HEK293T (cell line): ENCODE data around the gene ATP1A4.
"Not testable (repeated sequence)": the region's sequence is repeated elsewhere in the genome, so short reads cannot be mapped to it uniquely, and the experiment has no call there.

Experiments
- CTCF ChIA-PET: fragments of 350-600 bp; formaldehyde crosslinking; extraction: SDS; loops from one replicate; lab custom pipeline; 2021; ENCODE audit warnings: antibody characterized with exemption, inconsistent platforms; lab: Yijun Ruan, JAX
- POLR2A ChIA-PET: fragments of 350-600 bp; formaldehyde crosslinking; extraction: SDS; loops from one replicate; lab custom pipeline; 2020; ENCODE audit warnings: antibody characterized with exemption, inconsistent platforms; lab: Yijun Ruan, JAX
- DNase-seq: peaks from one replicate; pipeline ENCODE4 v3.0.0; 2012; ENCODE audit warnings: mixed read lengths; ENCODE audit errors: extremely low spot score
- ARNT ChIP-seq: fragments of 450-650 bp; IDR thresholded peaks from 2 replicates; pipeline ENCODE4 v1.6.1; 2017; ENCODE audit warnings: mild to moderate bottlenecking
- BHLHE40 ChIP-seq: fragments of 450-650 bp; IDR thresholded peaks from 2 replicates; pipeline ENCODE4 v1.6.1; 2016; ENCODE audit warnings: mild to moderate bottlenecking, moderate library complexity, borderline replicate concordance
- CTBP1 ChIP-seq: fragments of 450-650 bp; IDR thresholded peaks from 2 replicates; pipeline ENCODE4 v1.6.1; 2016; ENCODE audit warnings: borderline replicate concordance
- ELF4 ChIP-seq: fragments of 450-650 bp; IDR thresholded peaks from 2 replicates; pipeline ENCODE4 v1.6.1; 2017; ENCODE audit warnings: antibody characterized with exemption
- FOXA1 ChIP-seq: fragments of 450-650 bp; IDR thresholded peaks from 2 replicates; pipeline ENCODE4 v1.6.1; 2016; ENCODE audit warnings: mild to moderate bottlenecking
- FOXK2 ChIP-seq: fragments of 450-650 bp; IDR thresholded peaks from 2 replicates; pipeline ENCODE4 v1.6.1; 2016; ENCODE audit warnings: mild to moderate bottlenecking
- FOXM1 ChIP-seq: fragments of 450-650 bp; IDR thresholded peaks from 2 replicates; pipeline ENCODE4 v1.6.1; 2017; ENCODE audit warnings: mild to moderate bottlenecking, borderline replicate concordance
- HDGF ChIP-seq: fragments of 450-650 bp; IDR thresholded peaks from 2 replicates; pipeline ENCODE4 v1.6.1; 2017; ENCODE audit warnings: antibody characterized with exemption, borderline replicate concordance
- L3MBTL2 ChIP-seq: fragments of 450-650 bp; conservative IDR thresholded peaks from 2 replicates; pipeline ENCODE4 v1.6.1; 2016; ENCODE audit warnings: mild to moderate bottlenecking
- LEF1 ChIP-seq: fragments of 450-650 bp; IDR thresholded peaks from 2 replicates; pipeline ENCODE4 v1.6.1; 2017; ENCODE audit warnings: mild to moderate bottlenecking, borderline replicate concordance
- NFRKB ChIP-seq: fragments of 450-650 bp; IDR thresholded peaks from 2 replicates; pipeline ENCODE4 v1.6.1; 2016; ENCODE audit warnings: mild to moderate bottlenecking, moderate library complexity
- SP1 ChIP-seq: fragments of 450-650 bp; IDR thresholded peaks from 2 replicates; pipeline ENCODE4 v1.6.1; 2017
- SUZ12 ChIP-seq: fragments of 450-650 bp; IDR thresholded peaks from 2 replicates; pipeline ENCODE4 v1.6.1; 2016; ENCODE audit warnings: mild to moderate bottlenecking
- TARDBP ChIP-seq: fragments of 450-650 bp; IDR thresholded peaks from 2 replicates; pipeline ENCODE4 v1.6.1; 2016
- ZNF384 ChIP-seq: fragments of 450-650 bp; IDR thresholded peaks from 2 replicates; pipeline ENCODE4 v1.6.1; 2016
- TF ChIP-seq, protein P1 (sequence below): fragments of 450-650 bp; IDR thresholded peaks from 2 replicates; pipeline ENCODE4 v1.6.1; 2016

Gene ATP1A4

DNA sequence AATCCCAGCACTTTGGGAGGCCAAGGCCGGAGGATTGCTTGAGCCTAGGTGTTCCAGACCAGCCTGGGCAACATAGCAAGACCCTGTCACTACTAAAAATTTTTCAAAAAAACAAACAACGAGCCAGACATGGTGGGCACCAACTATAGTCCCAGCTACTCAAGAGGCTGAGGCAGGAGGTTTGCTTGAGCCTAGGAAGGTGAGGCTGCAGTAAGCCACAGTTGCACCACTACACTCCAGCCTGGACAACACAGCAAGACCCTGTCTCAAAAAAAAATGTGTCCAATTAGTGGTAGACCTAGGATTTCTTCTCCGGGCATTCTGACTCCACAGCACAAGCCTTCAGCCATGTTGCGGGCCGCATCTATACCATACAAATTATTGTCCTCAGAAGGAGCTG, 46.2 kb upstream of the ATP1A4 start:
- CTCF ChIA-PET = interaction anchor here (0.5 to 2.7 kb wide), 4 partner anchors 42 to 187 kb away, joined by 3 to 15 read pairs (median 4); no protein-coding TSS in a partner anchor
- TF ChIP-seq HDGF (no peak), NFRKB (no peak)
- POLR2A ChIA-PET = no interaction called here
- no peak for DNase-seq

DNA sequence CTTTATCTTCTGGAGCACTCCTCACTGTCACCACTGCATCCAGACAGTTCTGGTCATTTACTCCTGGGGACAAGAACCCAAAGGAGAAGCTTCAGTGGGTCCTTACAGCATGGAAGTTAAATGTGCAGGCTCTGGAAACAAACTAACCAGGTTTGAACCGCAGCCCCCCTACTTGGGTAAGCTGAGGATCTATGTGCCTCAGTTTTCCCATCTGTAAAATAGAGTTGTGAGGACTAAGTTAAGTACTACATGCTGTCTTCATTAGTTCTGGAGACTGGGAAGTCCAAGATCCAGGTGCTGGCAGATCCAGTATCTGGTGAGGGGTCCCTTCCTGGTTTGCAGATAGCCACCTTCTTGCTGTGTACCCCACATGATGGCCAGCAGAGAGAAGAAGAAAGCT, 43.9 kb upstream of the ATP1A4 start:
- POLR2A ChIA-PET = no interaction called here
- no peak for DNase-seq
- CTCF ChIA-PET = no interaction called here
- TF ChIP-seq ELF4 (no peak), SP1 (no peak), ZNF384 (no peak), TARDBP (no peak), CTBP1 (no peak), NFRKB (no peak), L3MBTL2 (no peak), BHLHE40 (no peak), LEF1 (no peak), FOXA1 (no peak), HDGF (no peak), ARNT (no peak), FOXM1 (no peak), FOXK2 (no peak), SUZ12 (no peak)
- TF ChIP-seq, protein P1, sequence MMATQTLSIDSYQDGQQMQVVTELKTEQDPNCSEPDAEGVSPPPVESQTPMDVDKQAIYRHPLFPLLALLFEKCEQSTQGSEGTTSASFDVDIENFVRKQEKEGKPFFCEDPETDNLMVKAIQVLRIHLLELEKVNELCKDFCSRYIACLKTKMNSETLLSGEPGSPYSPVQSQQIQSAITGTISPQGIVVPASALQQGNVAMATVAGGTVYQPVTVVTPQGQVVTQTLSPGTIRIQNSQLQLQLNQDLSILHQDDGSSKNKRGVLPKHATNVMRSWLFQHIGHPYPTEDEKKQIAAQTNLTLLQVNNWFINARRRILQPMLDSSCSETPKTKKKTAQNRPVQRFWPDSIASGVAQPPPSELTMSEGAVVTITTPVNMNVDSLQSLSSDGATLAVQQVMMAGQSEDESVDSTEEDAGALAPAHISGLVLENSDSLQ = no peak

DNA sequence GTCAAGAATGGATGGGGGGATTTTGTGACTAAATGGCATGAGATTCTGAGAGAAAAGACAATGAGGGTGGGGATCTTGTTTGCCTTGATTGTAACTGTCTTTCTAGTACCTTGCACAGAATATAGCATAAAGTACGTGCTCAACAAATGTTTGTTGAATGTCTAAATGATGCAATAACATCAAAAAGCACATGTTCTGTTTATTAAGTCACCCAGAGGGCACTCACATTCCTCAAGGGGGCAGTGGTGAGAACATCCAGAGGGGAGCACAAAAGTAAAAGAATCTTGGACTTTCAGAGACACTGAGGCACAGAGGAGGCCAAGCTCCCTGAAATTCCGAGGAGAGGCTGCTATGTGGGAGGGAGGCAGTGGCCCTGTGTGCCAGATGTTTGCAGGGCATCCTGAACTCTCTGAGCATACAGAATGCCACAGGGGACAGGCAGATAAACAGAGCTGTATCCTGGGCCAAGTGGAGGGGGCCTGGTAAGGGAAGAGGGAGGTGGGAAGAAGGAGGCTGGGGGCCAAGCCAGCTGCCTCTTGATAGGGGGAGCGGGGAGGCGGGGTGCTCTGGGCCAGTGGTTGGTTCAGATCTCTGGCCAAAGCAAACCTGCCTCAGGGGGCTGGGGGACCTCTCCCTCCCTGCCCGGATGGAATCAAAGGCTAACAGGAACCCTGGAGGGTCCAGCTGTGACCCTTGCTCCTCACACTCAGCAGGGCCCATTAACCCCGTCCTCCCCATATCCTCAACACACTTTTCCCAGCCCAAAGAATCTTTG, 42.3 kb upstream of the ATP1A4 start:
- POLR2A ChIA-PET = no interaction called here
- DNase-seq = peak; percentile 69

DNA sequence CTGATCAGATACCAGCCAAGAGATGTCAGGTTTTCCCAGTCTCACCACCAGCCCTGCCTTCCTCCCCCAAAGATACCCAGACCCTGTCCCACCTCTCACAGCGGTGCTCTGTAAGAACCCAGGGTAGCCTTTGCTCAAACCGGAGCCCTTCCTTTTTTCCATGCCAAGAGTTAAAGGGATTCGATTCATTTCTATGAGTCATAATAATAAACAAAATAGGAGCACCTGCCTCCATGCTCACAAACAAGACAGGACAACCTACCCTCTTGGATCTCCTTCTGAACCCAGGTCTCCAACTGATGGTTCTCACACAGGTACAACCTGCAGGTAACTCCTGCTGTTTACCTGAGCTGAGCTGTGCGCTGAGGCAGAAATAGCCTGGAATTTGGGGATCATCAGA, 41.7 kb upstream of the ATP1A4 start:
- ChIA-PET CTCF (interaction anchor here (0.6 to 1.7 kb wide), 5 partner anchors 9 to 267 kb away, joined by 3 to 6 read pairs (median 4); no protein-coding TSS in a partner anchor), POLR2A (no interaction called here)
- TF ChIP-seq CTBP1 = no peak
- TF ChIP-seq ZNF384 = no peak
- TF ChIP-seq ELF4 = no peak
- no peak for TF ChIP-seq LEF1
- no peak for TF ChIP-seq FOXK2
- no peak for TF ChIP-seq HDGF
- no peak for TF ChIP-seq FOXA1
- TF ChIP-seq, protein P1 = no peak
- TF ChIP-seq ARNT = no peak
- no peak for TF ChIP-seq SUZ12
- TF ChIP-seq SP1 = no peak
- TF ChIP-seq L3MBTL2 = no peak
- no peak for DNase-seq

More for the DNA sequence above, 42.3 kb upstream of the ATP1A4 start:
- peak; percentile 67 for TF ChIP-seq L3MBTL2
- no peak for TF ChIP-seq LEF1
- CTCF ChIA-PET = interaction anchor here (0.5 to 1.7 kb wide), 7 partner anchors 23 to 268 kb away, joined by 3 to 10 read pairs (median 4); no protein-coding TSS in a partner anchor

DNA sequence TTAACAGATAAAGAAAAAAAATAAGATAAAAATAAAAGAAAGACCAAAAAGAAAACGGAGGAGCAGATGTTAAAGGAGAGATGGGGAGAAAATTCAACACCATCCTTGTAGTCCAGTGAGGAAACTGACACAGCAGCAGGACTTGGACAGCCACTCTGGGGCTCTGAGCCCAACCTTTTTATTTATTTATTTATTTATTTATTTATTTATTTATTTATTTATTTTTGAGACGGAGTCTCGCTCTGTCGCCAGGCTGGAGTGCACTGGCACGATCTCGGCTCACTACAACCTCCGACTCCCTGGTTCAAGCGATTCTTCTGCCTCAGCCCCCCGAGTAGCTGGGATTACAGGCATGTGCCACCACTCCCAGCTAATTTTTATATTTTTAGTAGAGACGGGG, 39.9 kb upstream of the ATP1A4 start:
- POLR2A ChIA-PET, CTCF ChIA-PET, DNase-seq: not testable (repeated sequence)

DNA sequence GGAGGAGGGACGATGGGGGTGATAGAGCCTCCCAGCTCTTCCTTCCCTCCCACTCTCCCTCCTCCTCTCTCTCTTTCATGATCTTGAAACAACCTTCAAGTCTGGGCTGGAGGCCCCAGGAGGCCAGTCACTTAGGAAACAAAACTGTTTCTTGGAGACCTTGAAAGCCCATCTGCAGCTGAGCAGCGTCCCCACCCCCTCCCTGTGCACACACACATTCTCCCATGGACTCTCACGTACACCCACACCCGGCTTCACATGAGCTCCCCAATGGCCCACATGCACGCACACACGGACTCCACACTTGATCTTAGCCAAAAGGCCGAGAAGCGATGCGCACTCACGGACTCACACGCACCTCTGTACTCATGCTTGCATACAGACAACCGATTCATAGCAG, 39.0 kb upstream of the ATP1A4 start:
- ChIA-PET POLR2A (no interaction called here), CTCF (interaction anchor here (0.6 to 0.7 kb wide), 2 partner anchors 164 to 290 kb away, joined by 3 read pairs; no protein-coding TSS in a partner anchor)
- TF ChIP-seq CTBP1 = no peak
- TF ChIP-seq TARDBP = no peak
- no peak for DNase-seq

DNA sequence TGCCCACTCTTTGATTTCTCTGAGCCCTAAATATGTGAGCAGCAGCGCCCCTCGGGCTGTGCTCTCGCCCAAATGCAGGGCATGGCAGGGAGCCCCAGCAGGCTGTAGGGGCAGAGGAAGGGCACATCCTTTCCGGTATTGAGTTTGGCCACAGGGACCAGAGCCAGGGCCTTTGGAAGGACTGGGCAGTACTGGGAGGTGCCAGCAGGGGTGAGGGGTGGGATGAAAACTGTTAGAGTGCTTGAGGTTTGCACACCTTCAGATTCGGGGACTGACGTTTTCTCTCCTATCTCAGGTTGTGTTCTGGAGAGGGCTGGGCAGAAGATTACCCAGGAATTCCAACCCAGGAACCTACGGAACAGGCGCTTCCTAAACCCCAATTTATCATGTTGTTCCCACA, 38.0 kb upstream of the ATP1A4 start:
- TF ChIP-seq CTBP1 (no peak), L3MBTL2 (no peak), ARNT (no peak), BHLHE40 (no peak), SP1 (no peak), TARDBP (no peak), HDGF (no peak), NFRKB (no peak), ELF4 (no peak), FOXA1 (no peak)
- DNase-seq = no peak
- ChIA-PET CTCF (no interaction called here), POLR2A (no interaction called here)
